SK-N-SH (cell line): ENCODE results near the gene SYNGR2. TPM values are rescaled to one million over a fixed set of nuclear protein-coding genes. Genes with fewer than 3 reads are reported as not detected.

Experiments used
- CTCF ChIA-PET: fragments of 300-600, 350-600 bp; formaldehyde crosslinking; extraction: SDS; loops from one replicate; lab custom pipeline; 2021; lab: Yijun Ruan, JAX
- POLR2A ChIA-PET: fragments of 350-600 bp; sonication (Branson Sonifier 250); formaldehyde crosslinking; extraction: SDS; loops from one replicate; lab custom pipeline; 2020; ENCODE audit warnings: antibody characterized with exemption, inconsistent platforms; lab: Yijun Ruan, JAX
- DNase-seq: peaks from one replicate; pipeline ENCODE4 v3.0.0; 2012
- H2AFZ ChIP-seq: fragments of 200-600 bp; sonication (generic); 2 replicates; pipeline ENCODE4 v1.8.1; 2016; ENCODE audit warnings: antibody characterized with exemption, mild to moderate bottlenecking, low read depth
- H3F3A ChIP-seq: fragments of 200-600 bp; sonication (generic); replicated peaks from 2 replicates; pipeline ENCODE3; 2016; ENCODE audit warnings: antibody characterized with exemption, mild to moderate bottlenecking; ENCODE audit not compliant: insufficient read depth
- H3K27ac ChIP-seq, 2 experiments: fragments of 200-500 bp in 1 of 2; fragments of 200-600 bp in 1 of 2; sonication (Bioruptor generic) in 1 of 2; sonication (generic), shearing (Covaris generic) in 1 of 2; 2 replicates each; pipeline versions ENCODE4 v1.5.1 to v1.6.1; 2014 to 2016; ENCODE audit warnings: low read depth in 2 of 2, inconsistent platforms in 1 of 2, low read length in 1 of 2, mild to moderate bottlenecking in 1 of 2, mixed read lengths in 1 of 2
- H3K27me3 ChIP-seq: fragments of 200-600 bp; sonication (generic), shearing (Covaris generic); 2 replicates; pipeline ENCODE4 v1.6.1; 2016; ENCODE audit warnings: mixed run types; ENCODE audit not compliant: insufficient read depth
- H3K36me3 ChIP-seq, 2 experiments: fragments of 200-500 bp in 1 of 2; fragments of 200-600 bp in 1 of 2; sonication (Bioruptor generic) in 1 of 2; sonication (generic) in 1 of 2; replicated peaks in 1 of 2; 2 replicates each; pipeline versions ENCODE3 to v1.5.1; 2014 to 2016; ENCODE audit warnings: low read length in 1 of 2, mild to moderate bottlenecking in 1 of 2; ENCODE audit not compliant: insufficient read depth in 2 of 2, control insufficient read depth in 1 of 2
- H3K4me1 ChIP-seq, 2 experiments: fragments of 200-500 bp in 1 of 2; fragments of 200-600 bp in 1 of 2; sonication (Bioruptor generic) in 1 of 2; sonication (generic), shearing (Covaris generic) in 1 of 2; 2 replicates each; pipeline versions ENCODE4 v1.5.1 to v1.6.1; 2014 to 2016; ENCODE audit warnings: low read depth in 1 of 2, low read length in 1 of 2, mixed run types in 1 of 2; ENCODE audit not compliant: insufficient read depth in 2 of 2, control insufficient read depth in 1 of 2
- H3K4me2 ChIP-seq: fragments of 200-600 bp; sonication (generic), shearing (Covaris generic); 2 replicates; pipeline ENCODE4 v1.6.1; 2017; ENCODE audit warnings: mixed run types
- H3K4me3 ChIP-seq, 2 experiments: fragments of 200-500 bp in 1 of 2; fragments of 200-600 bp in 1 of 2; sonication (Bioruptor generic) in 1 of 2; sonication (generic), shearing (Covaris generic) in 1 of 2; 2 replicates each; pipeline versions ENCODE4 v1.5.1 to v1.8.1; 2014 to 2016; ENCODE audit warnings: low read depth in 2 of 2, inconsistent platforms in 1 of 2, low read length in 1 of 2, mild to moderate bottlenecking in 1 of 2, mixed read lengths in 1 of 2, moderate library complexity in 1 of 2
- H3K79me2 ChIP-seq: fragments of 200-600 bp; sonication (generic); 2 replicates; pipeline ENCODE4 v1.8.1; 2017; ENCODE audit warnings: mild to moderate bottlenecking; ENCODE audit not compliant: insufficient read depth
- H3K9ac ChIP-seq: fragments of 200-600 bp; sonication (generic); 2 replicates; pipeline ENCODE4 v1.6.1; 2017; ENCODE audit warnings: mixed run types
- H3K9me2 ChIP-seq: fragments of 200-600 bp; sonication (generic); 2 replicates; pipeline ENCODE4 v1.6.1; 2017; ENCODE audit warnings: mixed run types
- H3K9me3 ChIP-seq: fragments of 200-600 bp; sonication (generic); 2 replicates; pipeline ENCODE4 v1.6.1; 2017; ENCODE audit warnings: mixed run types, mild to moderate bottlenecking, moderate library complexity
- H4K20me1 ChIP-seq: fragments of 200-600 bp; sonication (generic); 2 replicates; pipeline ENCODE4 v1.6.1; 2017; ENCODE audit warnings: mild to moderate bottlenecking, mixed run types; ENCODE audit not compliant: insufficient read depth
- CHD2 ChIP-seq: fragments of 150-350 bp; IDR thresholded peaks from 2 replicates; pipeline ENCODE4 v1.6.1; 2018; ENCODE audit warnings: low read length; ENCODE audit not compliant: partially characterized antibody
- ELF1 ChIP-seq: IDR thresholded peaks from 2 replicates; pipeline ENCODE4 v1.4.0; 2012
- EZH2phosphoT487 ChIP-seq: fragments of 200-600 bp; sonication (generic); IDR thresholded peaks from 2 replicates; pipeline ENCODE4 v1.6.1; 2017; ENCODE audit warnings: low read depth, mixed run types, mild to moderate bottlenecking, antibody characterized with exemption, moderate library complexity, borderline replicate concordance
- FOSL2 ChIP-seq: IDR thresholded peaks from 2 replicates; pipeline ENCODE4 v1.4.0; 2012; ENCODE audit warnings: low read depth, mild to moderate bottlenecking, moderate library complexity, borderline replicate concordance
- JUND ChIP-seq: IDR thresholded peaks from 2 replicates; pipeline ENCODE4 v1.4.0; 2012
- MXI1 ChIP-seq: IDR thresholded peaks from 2 replicates; pipeline ENCODE4 v1.6.1; 2012; ENCODE audit warnings: mild to moderate bottlenecking, low read depth, low read length, improper control_type of control experiment
- NRF1 ChIP-seq: IDR thresholded peaks from 2 replicates; pipeline ENCODE4 v1.6.1; 2012; ENCODE audit warnings: low read depth, mild to moderate bottlenecking, low read length
- RXRA ChIP-seq: IDR thresholded peaks from 2 replicates; pipeline ENCODE4 v1.4.0; 2012; ENCODE audit warnings: low read depth, mild to moderate bottlenecking, borderline replicate concordance
- TAF1 ChIP-seq: IDR thresholded peaks from 2 replicates; pipeline ENCODE4 v1.6.1; 2012; ENCODE audit warnings: low read depth, mild to moderate bottlenecking, low read length, moderate library complexity, borderline replicate concordance
- TCF12 ChIP-seq: IDR thresholded peaks from 2 replicates; pipeline ENCODE4 v1.4.0; 2012
- TEAD4 ChIP-seq: IDR thresholded peaks from 2 replicates; pipeline ENCODE4 v1.4.0; 2012; ENCODE audit warnings: mild to moderate bottlenecking, borderline replicate concordance; ENCODE audit not compliant: insufficient read depth
- WGBS: methylation state at CpG from one replicate; pipeline ENCODE4 v1.1.6; 2017; ENCODE audit warnings: low lambda C conversion rate; 5-methylcytosine and 5-hydroxymethylcytosine counted together
- polyA plus RNA-seq, 3 experiments: library from polyadenylated mRNA; depleted of rRNA; stranded (reverse); fragments of >200 nt; gene quantifications; 2 replicates each; pipeline ENCODE4 v1.2.3, GENCODE V29; 2012
- TF ChIP-seq, protein P1 (sequence below): fragments of 200-600 bp; sonication (generic); IDR thresholded peaks from 2 replicates; pipeline ENCODE4 v1.6.1; 2017; ENCODE audit warnings: antibody characterized with exemption, mild to moderate bottlenecking, moderate library complexity
- TF ChIP-seq, protein P2 (sequence below): IDR thresholded peaks from 2 replicates; pipeline ENCODE4 v1.4.0; 2012; ENCODE audit warnings: low read depth
- TF ChIP-seq, protein P3 (sequence below): IDR thresholded peaks from 2 replicates; pipeline ENCODE4 v1.4.0; 2012; ENCODE audit warnings: low read depth, borderline replicate concordance

Gene SYNGR2
- polyA plus RNA-seq, 1 of the 3 experiments (the other 2 are of a cell fraction): 181 TPM

DNA sequence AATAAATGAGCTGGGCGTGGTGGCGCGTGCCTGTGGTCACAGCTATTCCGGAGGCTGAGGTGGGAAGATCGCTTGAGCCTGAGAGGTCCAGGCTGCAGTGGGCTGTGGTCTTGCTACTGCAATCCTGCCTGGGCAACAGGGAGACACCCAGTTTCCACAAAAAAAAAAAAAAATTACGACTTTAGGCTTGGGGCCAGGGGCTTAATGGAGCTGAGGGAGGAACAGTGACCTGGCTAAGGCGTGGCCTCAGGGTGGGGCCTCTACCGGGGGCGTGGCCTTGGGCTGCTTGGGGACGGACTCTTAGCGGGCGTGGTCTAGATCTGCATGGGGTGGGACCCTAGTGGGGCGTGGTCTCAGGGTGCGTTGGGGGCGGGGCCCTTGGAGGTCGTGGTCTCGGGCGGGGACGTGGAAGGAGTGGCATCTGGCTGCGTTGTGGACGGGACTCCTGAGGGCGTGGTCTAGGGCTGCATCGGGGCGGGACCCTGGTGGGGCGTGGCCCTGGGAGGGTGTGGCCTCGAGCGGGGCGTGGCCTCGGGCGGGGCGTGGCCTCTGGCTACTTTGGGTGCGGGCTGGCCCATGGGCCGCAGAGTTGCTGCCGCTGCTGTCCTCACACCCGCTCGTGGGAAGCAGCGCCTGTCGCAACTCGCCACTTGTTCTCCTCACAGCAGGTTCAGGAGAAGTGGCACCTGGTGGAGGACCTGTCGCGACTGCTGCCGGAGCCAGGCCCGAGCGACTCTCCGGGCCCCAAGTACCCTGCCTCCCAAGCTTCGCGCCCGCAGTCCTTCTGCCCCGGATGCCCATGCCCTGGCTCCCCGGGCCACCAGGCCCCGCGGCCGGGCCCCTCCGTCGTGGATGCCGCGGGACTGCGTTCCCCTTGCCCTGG is 28.0 kb upstream of the SYNGR2 start:
- no peak overlapping the region for H3K4me2 ChIP-seq
- no peak overlapping the region for H3K9ac ChIP-seq
- no peaks in the 10 kb centered on the region for H3K9me3 ChIP-seq
- H3F3A ChIP-seq: peaks cover 3% of the 10 kb centered on the region
- H3K4me3 ChIP-seq: no peak overlapping the region
- H3K27me3 ChIP-seq: no peaks in the 10 kb centered on the region
- no peaks in the 10 kb centered on the region for H3K79me2 ChIP-seq
- whole genome bisulfite sequencing: 61% methylated on average over 41 of the region's 58 CpGs
- H3K27ac ChIP-seq: no peak overlapping the region
- no peak for TF ChIP-seq JUND
- TF ChIP-seq, protein P1, sequence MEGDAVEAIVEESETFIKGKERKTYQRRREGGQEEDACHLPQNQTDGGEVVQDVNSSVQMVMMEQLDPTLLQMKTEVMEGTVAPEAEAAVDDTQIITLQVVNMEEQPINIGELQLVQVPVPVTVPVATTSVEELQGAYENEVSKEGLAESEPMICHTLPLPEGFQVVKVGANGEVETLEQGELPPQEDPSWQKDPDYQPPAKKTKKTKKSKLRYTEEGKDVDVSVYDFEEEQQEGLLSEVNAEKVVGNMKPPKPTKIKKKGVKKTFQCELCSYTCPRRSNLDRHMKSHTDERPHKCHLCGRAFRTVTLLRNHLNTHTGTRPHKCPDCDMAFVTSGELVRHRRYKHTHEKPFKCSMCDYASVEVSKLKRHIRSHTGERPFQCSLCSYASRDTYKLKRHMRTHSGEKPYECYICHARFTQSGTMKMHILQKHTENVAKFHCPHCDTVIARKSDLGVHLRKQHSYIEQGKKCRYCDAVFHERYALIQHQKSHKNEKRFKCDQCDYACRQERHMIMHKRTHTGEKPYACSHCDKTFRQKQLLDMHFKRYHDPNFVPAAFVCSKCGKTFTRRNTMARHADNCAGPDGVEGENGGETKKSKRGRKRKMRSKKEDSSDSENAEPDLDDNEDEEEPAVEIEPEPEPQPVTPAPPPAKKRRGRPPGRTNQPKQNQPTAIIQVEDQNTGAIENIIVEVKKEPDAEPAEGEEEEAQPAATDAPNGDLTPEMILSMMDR: no peak
- no peak for TF ChIP-seq CHD2
- TF ChIP-seq RXRA: no peak
- TF ChIP-seq, protein P2, sequence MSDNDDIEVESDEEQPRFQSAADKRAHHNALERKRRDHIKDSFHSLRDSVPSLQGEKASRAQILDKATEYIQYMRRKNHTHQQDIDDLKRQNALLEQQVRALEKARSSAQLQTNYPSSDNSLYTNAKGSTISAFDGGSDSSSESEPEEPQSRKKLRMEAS: no peak
- no peak for TF ChIP-seq FOSL2
- no peak for TF ChIP-seq EZH2phosphoT487
- TF ChIP-seq ELF1: no peak
- no peak for TF ChIP-seq TEAD4
- TF ChIP-seq TAF1: no peak
- TF ChIP-seq TCF12: no peak
- TF ChIP-seq NRF1: no peak
- TF ChIP-seq, protein P3, sequence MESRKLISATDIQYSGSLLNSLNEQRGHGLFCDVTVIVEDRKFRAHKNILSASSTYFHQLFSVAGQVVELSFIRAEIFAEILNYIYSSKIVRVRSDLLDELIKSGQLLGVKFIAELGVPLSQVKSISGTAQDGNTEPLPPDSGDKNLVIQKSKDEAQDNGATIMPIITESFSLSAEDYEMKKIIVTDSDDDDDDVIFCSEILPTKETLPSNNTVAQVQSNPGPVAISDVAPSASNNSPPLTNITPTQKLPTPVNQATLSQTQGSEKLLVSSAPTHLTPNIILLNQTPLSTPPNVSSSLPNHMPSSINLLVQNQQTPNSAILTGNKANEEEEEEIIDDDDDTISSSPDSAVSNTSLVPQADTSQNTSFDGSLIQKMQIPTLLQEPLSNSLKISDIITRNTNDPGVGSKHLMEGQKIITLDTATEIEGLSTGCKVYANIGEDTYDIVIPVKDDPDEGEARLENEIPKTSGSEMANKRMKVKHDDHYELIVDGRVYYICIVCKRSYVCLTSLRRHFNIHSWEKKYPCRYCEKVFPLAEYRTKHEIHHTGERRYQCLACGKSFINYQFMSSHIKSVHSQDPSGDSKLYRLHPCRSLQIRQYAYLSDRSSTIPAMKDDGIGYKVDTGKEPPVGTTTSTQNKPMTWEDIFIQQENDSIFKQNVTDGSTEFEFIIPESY: no peak
- TF ChIP-seq MXI1: no peak
- H3K4me1 ChIP-seq: peaks cover 4 to 19% of the 10 kb centered on the region in 2 experiments; a peak in 2 of 4 replicates
- CTCF ChIA-PET: interaction anchor here (0.8 to 1.8 kb wide), 4 partner anchors 28 to 111 kb away, joined by 3 to 10 read pairs (median 4); partner anchors contain the start of gene SYNGR2
- H2AFZ ChIP-seq: no peak overlapping the region; the same call in 1 of the 2 replicates
- H4K20me1 ChIP-seq: no peaks in the 10 kb centered on the region
- peak; percentile 96 for DNase-seq
- no peaks in the 10 kb centered on the region for H3K36me3 ChIP-seq
- POLR2A ChIA-PET: interaction anchor here (0.6 kb wide), 2 partner anchors 9 to 244 kb away, joined by 3 read pairs; no protein-coding TSS in a partner anchor
- no peaks in the 10 kb centered on the region for H3K9me2 ChIP-seq
